SJSA1 (cell line): ENCODE measurements around the gene CHST3. TPM values are rescaled to one million over a fixed set of nuclear protein-coding genes. Genes with fewer than 3 reads are reported as not detected.
"Not testable (repeated sequence)": the region's sequence is repeated elsewhere in the genome, so short reads cannot be mapped to it uniquely, and the experiment has no call there.

Experiments used
- DNase-seq, 2 experiments: peaks; one replicate each; pipeline ENCODE4 v3.0.0-alpha.2; 2015 to 2020; ENCODE audit warnings: low spot score in 2 of 2, low read depth in 1 of 2
- H3K27ac ChIP-seq: fragments of 250-450 bp; sonication (Bioruptor Pico); 2 replicates; pipeline ENCODE4 v1.5.1; 2020; ENCODE audit warnings: mild to moderate bottlenecking, moderate library complexity
- H3K27me3 ChIP-seq: fragments of 250-450 bp; sonication (Bioruptor Pico); replicated peaks from 2 replicates; pipeline ENCODE4 v1.5.1; 2020; ENCODE audit warnings: mild to moderate bottlenecking, moderate library complexity
- H3K36me3 ChIP-seq: fragments of 250-450 bp; sonication (Bioruptor Pico); 2 replicates; pipeline ENCODE4 v1.5.1; 2020; ENCODE audit warnings: mild to moderate bottlenecking
- H3K4me1 ChIP-seq: fragments of 250-450 bp; sonication (Bioruptor Pico); replicated peaks from 2 replicates; pipeline ENCODE4 v1.6.1; 2021; ENCODE audit warnings: mild to moderate bottlenecking
- H3K4me3 ChIP-seq: fragments of 250-450 bp; sonication (Bioruptor Pico); 2 replicates; pipeline ENCODE4 v1.5.1; 2020; ENCODE audit warnings: mild to moderate bottlenecking
- H3K9me3 ChIP-seq: fragments of 250-450 bp; sonication (Bioruptor Pico); replicated peaks from 2 replicates; pipeline ENCODE4 v1.5.1; 2020; ENCODE audit warnings: mild to moderate bottlenecking
- total RNA-seq: library from RNA; depleted of rRNA; stranded (reverse); fragments of >200 nt; shearing (Covaris generic); gene quantifications from 2 replicates; pipeline ENCODE4 v1.2.3, GENCODE V29; 2014

The CHST3 gene
- total RNA-seq, 1 experiment from 2014 or later = 27.4 TPM

DNA sequence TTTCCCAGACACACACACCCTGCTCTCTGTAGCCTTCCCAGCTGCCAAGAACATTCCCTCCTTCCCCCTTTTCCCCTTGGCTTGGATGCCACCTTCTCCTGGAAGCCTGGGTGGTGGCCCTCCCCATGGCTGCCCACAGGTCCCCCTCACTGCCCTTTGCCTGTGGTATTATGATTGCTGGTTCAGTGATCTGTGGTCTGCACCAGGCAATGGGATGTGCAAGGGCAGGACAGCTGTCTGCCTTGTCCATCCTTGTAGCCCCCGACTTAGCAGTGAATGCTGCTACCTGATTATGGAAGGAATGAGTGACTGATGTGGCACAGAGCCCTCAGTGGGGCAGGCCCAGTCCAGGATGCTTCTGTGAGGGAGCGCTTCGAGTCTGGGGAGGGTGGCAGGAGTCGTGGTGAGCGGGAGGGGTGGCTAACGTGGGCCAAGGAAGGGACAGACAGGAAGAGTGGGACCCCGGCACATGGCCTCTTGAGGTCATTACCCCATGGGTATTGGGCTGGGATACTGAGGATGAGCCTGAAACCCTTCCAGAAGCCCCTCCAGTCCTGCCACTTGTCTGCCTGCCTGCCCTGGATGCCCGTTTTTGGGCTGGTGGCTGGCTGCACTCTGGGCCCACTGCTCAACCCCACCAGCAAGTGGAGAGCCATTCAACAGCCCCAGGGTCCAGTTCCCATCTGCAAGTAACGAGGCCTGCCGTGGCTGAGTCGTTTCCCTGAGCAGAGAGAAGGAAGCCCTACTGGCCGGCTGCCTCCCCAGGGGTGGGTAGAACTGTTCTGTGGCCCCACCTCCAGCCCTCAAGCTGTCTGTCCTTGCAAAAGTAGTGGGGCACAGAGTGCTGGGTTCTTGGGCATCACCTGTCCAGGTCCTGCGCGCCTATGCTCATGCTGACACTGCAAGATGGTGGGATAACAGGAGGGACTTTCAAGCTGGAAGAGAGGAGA is 8.8 kb downstream of the CHST3 start:
- Histone ChIP-seq H3K4me1 (peaks cover 72% of the 10 kb centered on the region), H3K27me3 (no peaks in the 10 kb centered on the region), H3K36me3 (peaks cover 21% of the 10 kb centered on the region), H3K4me3 (no peak overlapping the region), H3K9me3 (no peaks in the 10 kb centered on the region), H3K27ac (no peak overlapping the region)
- no peak for DNase-seq

DNA sequence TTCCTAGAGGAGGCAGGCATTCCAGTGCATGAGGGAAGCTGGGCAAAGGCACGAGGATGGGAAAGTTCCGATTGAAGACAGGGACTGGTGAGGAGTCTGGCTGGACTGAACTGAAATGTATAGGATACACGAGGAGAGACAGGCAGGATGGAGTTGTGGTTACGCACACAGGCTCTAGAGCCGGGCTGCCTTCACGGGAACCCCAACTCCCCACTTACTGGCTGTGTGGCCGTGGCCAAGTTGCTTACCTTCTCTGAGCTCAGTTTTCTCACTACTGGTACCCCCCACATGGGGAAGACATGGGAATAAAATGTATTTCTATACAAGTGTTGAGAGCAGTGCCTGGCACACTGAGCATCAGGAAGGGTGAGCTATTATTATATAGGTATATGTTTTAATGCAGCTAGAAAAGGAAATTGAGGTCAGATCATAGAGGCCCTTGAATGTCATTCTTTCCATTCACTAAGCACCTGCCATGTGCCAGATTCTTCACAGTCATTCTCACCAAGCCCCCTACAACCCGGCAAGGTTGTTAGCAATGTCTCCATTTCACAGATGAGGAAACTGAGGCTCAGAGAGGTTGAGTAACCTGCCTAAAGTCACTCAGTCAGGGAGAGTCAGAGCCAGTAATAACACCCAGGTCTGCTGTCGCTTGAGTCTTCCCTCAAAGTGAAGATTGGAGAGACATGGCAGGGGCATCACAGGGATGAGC is 9.7 kb downstream of the CHST3 start:
- no peaks in the 10 kb centered on the region for H3K9me3 ChIP-seq
- no peak overlapping the region for H3K27ac ChIP-seq
- H3K27me3 ChIP-seq = no peaks in the 10 kb centered on the region
- peaks cover 17% of the 10 kb centered on the region for H3K36me3 ChIP-seq
- DNase-seq = no peak
- H3K4me3 ChIP-seq = no peak overlapping the region
- peaks cover 63% of the 10 kb centered on the region for H3K4me1 ChIP-seq

- Histone ChIP-seq H3K9me3 (no peaks in the 10 kb centered on the region), H3K4me3 (no peak overlapping the region), H3K36me3 (peaks cover 17% of the 10 kb centered on the region), H3K27ac (no peak overlapping the region), H3K4me1 (peaks cover 61% of the 10 kb centered on the region), H3K27me3 (no peaks in the 10 kb centered on the region)
- peak in 1 of 2 experiments; percentile 23 for DNase-seq
Observed at GRCh38 chr10:71974489-71975021, 10.4 kb downstream of the CHST3 start.

GRCh38 chr10:71975087-71975870 is 11.1 kb downstream of the CHST3 start:
- no peak for DNase-seq
- no peak overlapping the region for H3K27ac ChIP-seq
- no peaks in the 10 kb centered on the region for H3K27me3 ChIP-seq
- no peak overlapping the region for H3K4me3 ChIP-seq
- peaks cover 61% of the 10 kb centered on the region for H3K4me1 ChIP-seq
- H3K9me3 ChIP-seq = no peaks in the 10 kb centered on the region
- peaks cover 17% of the 10 kb centered on the region for H3K36me3 ChIP-seq

- Histone ChIP-seq H3K27ac (peak overlapping the region; percentile 29), H3K4me3 (no peak overlapping the region), H3K36me3 (peaks cover 14% of the 10 kb centered on the region), H3K4me1 (peaks cover 64% of the 10 kb centered on the region), H3K27me3 (no peaks in the 10 kb centered on the region), H3K9me3 (no peaks in the 10 kb centered on the region)
- peak in 1 of 2 experiments; percentile 33 for DNase-seq
Observed at GRCh38 chr10:71975871-71976725, 11.9 kb downstream of the CHST3 start.

- peaks cover 75% of the 10 kb centered on the region for H3K4me1 ChIP-seq
- not testable (repeated sequence) for DNase-seq, H3K27me3 ChIP-seq, H3K36me3 ChIP-seq, H3K4me3 ChIP-seq, H3K27ac ChIP-seq, H3K9me3 ChIP-seq
Observed at GRCh38 chr10:71977614-71977903, 13.4 kb downstream of the CHST3 start.

GRCh38 chr10:71978476-71978875 is 14.3 kb downstream of the CHST3 start:
- peaks cover 73% of the 10 kb centered on the region for H3K4me1 ChIP-seq
- no peak for DNase-seq
- H3K9me3 ChIP-seq = no peaks in the 10 kb centered on the region
- no peak overlapping the region for H3K27ac ChIP-seq
- H3K36me3 ChIP-seq = peaks cover 6% of the 10 kb centered on the region; the same call in 1 of the 2 replicates
- no peak overlapping the region for H3K4me3 ChIP-seq
- no peaks in the 10 kb centered on the region for H3K27me3 ChIP-seq

DNA sequence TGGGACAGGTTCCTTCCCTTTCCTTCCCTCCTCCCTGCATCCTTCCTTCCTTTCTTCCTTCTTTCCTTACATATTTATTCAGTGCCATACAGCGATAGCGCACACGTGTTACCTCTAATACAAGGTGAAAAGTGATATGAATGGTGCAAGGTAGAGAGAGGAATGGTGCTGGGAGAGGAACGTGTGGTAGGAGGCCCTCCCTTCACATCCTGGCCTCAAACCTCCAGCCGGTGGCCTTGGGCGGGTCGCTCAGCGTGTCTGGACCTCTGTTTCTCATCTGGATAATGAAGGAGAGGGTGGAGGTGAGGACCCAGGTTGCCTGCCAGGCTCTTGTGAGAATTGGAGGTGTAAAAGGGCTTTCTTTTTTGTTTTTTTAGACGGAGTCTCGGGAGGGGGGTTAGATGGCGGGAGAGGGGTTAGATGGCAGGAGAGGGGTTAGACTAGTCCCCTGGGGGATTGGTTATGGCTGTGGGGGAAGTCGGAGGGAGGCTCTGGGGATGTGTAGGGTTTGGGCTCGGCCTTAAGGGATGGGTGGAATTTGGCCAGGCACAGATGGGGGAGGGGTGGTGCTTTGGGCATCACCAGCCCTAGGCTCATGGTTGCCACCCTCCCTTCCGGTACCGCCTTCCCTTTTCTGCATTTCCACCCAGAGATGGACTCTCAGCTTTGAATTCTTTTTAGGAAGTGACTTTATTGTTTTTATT is 14.9 kb downstream of the CHST3 start:
- Histone ChIP-seq H3K4me3 (no peak overlapping the region), H3K27me3 (no peaks in the 10 kb centered on the region), H3K4me1 (peaks cover 69% of the 10 kb centered on the region), H3K9me3 (no peaks in the 10 kb centered on the region), H3K36me3 (peaks cover 6% of the 10 kb centered on the region; the same call in 1 of the 2 replicates), H3K27ac (no peak overlapping the region)
- no peak for DNase-seq

DNA sequence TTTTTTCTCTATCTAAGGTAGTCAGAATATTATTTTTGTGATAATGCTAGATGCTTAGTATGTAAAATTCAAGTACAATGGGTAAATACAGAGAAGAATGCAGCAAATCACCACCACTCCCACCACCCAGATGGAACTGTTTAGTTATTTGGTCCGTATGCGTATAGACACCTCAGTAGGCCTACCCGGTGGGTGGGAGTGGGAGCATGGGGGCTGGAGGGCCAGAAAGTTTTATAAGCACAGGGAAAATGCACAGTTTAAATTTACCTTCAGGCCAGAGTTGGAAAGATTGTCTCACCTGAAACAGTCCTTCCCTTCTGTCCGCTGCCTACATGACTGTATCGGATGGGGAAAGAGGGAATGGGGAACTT is 15.5 kb downstream of the CHST3 start:
- Histone ChIP-seq H3K36me3 (peaks cover 6% of the 10 kb centered on the region; the same call in 1 of the 2 replicates), H3K4me1 (peaks cover 63% of the 10 kb centered on the region), H3K4me3 (no peak overlapping the region), H3K27me3 (no peaks in the 10 kb centered on the region), H3K27ac (no peak overlapping the region), H3K9me3 (no peaks in the 10 kb centered on the region)
- no peak for DNase-seq

DNA sequence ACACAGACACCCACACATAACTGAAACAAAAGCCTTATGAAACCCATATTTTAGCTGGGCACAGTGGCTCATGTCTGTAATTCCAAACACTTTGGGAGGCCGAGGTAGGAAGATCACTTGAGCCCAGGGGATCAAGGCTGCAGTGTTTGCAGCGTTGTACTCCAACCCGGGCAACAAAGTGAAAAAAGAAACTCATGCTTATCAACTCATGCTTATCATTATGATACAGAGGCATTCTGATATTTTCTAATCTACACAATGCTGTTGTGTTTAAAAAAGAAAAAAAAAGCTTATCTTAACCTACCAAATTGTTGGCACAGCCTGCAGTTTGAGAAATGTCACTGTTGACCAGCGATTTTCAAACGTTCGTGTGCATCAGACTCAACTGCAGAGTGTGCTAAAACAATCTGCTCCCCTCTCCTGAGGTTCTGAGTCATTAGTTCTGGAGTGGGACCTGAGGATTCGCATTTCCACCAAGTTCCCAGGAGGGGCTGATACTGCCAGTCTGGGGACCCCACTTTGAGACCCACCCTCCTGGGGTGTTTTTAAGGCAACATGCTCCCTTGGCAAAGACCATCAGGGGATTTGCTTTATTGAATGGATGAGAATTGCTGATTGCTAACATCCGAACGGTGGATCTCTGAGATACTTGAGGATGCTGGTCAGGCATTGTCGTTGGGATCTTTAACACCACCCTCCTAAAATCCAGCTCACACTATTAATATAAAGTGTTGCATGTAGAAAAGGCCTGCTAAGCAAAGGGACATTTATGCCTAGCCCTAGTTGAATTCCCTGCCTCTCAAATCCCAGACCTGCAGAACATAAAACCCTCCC is 16.2 kb downstream of the CHST3 start:
- H3K4me3 ChIP-seq = no peak overlapping the region
- H3K36me3 ChIP-seq = peaks cover 6% of the 10 kb centered on the region; the same call in 1 of the 2 replicates
- H3K27me3 ChIP-seq = no peaks in the 10 kb centered on the region
- H3K4me1 ChIP-seq = peaks cover 58% of the 10 kb centered on the region
- H3K27ac ChIP-seq = no peak overlapping the region
- DNase-seq = no peak
- H3K9me3 ChIP-seq = no peaks in the 10 kb centered on the region

DNA sequence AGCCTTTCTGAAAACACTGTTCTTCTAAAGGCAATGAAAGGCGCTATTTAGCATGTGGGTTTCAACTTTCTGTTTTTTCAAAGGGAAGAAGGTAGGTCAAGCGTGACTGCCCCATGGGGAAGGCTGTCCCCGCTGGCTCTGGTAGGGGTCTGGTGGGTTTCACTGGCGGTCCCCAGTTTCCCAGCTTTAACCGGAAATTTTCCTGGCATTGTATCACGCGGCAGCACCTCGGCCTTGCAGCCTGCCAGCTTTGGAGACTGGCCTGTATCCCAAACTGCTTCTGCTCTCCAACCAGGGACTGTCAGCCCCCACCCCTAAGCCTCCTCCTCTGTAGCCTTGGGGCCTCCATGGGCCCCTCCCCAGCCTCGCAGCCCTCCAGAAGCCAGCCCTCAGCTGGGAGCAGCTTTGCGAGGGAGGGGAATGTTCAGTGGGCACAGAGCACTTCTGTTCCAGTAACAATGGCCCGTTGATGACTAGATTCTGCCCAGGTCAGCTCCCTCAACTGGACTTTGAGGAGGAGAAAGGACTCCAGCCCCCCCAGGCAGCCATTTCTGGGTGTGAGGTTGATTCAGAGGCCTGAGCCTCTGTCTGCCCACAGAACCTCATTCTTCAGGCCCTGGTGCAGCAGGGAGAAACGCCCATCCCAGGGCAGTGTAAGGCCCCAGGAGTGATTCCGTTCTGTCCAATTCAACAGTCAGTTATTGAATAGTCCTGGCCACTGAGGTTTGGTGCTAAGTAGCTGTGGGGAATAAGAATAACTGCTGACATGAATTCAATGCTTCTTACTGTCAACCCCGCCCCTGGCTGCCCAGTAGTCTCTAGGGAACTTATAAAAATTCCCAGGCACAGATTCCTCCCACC is 17.1 kb downstream of the CHST3 start:
- Histone ChIP-seq H3K4me1 (peaks cover 57% of the 10 kb centered on the region), H3K27ac (no peak overlapping the region), H3K27me3 (no peaks in the 10 kb centered on the region), H3K4me3 (no peak overlapping the region), H3K9me3 (no peaks in the 10 kb centered on the region), H3K36me3 (peaks cover 6% of the 10 kb centered on the region; the same call in 1 of the 2 replicates)
- DNase-seq = peak in 1 of 2 experiments; percentile 33
